Measurements from ENCODE around the gene CTH.
"Not testable (repeated sequence)": the region's sequence is repeated elsewhere in the genome, so short reads cannot be mapped to it uniquely, and the experiment has no call there.

Gene CTH

DNA sequence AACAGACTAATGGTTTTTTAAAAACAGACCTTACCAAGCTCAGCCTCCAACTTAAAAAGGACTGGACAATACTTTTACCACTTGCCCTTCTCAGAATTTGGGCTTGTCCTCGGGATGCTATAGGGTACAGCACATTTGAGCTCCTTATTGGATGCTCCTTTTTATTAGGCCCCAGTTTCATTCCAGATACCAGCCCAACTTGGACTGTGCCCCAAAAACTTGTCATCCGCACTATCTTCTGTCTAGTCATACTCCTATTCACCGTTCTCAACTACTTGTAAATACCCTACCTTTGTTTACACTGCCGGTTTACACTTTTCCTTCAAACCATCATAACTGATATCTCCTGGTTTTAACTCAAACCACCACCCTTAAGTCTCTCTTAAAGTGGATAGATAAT lies 38.6 kb upstream of the CTH start:
- no peak for TF ChIP-seq CTCF (IDR thresholded peaks at IDR 0.05; ENCODE audit: insufficient read depth, low read length, poor library complexity, severe bottlenecking)
- no peak for DNase-seq (ENCODE audit: extremely low read depth, insufficient read length)
- H3K4me3 ChIP-seq (replicated peaks; ENCODE audit: low read depth, low read length) = no peak overlapping the region
- no peaks in the 10 kb centered on the region for H3K27me3 ChIP-seq (replicated peaks; ENCODE audit: control insufficient read depth, insufficient read depth, low read length)
- no peaks in the 10 kb centered on the region for H3K36me3 ChIP-seq (ENCODE audit: control insufficient read depth, insufficient read depth, low read length)

DNA sequence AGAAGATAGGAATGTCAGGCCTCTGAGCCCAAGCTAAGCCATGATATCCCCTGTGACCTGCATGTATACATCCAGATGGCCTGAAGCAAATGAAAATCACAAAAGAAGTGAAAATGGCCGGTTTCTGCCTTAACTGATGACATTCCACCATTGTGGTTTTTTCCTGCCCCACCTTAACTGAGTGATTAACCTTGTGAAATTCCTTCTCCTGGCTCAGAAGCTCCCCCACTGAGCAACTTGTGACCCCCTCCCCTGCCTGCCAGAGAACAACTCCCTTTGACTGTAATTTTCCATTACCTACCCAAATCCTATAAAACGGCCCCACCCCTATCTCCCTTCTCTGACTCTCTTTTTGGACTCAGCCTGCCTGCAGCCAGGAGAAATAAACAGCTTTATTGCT lies 37.5 kb upstream of the CTH start:
- H3K36me3 ChIP-seq (ENCODE audit: control insufficient read depth, insufficient read depth, low read length); DNase-seq (ENCODE audit: extremely low read depth, insufficient read length); H3K4me3 ChIP-seq (replicated peaks; ENCODE audit: low read depth, low read length); H3K27me3 ChIP-seq (replicated peaks; ENCODE audit: control insufficient read depth, insufficient read depth, low read length): not testable (repeated sequence)

- DNase-seq (ENCODE audit: extremely low read depth, insufficient read length) = no peak
- Histone ChIP-seq H3K4me3 (replicated peaks; ENCODE audit: low read depth, low read length) (no peak overlapping the region), H3K36me3 (ENCODE audit: control insufficient read depth, insufficient read depth, low read length) (no peaks in the 10 kb centered on the region), H3K27me3 (replicated peaks; ENCODE audit: control insufficient read depth, insufficient read depth, low read length) (no peaks in the 10 kb centered on the region)
- TF ChIP-seq CTCF (IDR thresholded peaks at IDR 0.05; ENCODE audit: insufficient read depth, low read length, poor library complexity, severe bottlenecking) = no peak
Measured at GRCh38 chr1:70376196-70376595, 34.9 kb upstream of the CTH start.

- Histone ChIP-seq H3K36me3 (ENCODE audit: control insufficient read depth, insufficient read depth, low read length) (no peaks in the 10 kb centered on the region), H3K27me3 (replicated peaks; ENCODE audit: control insufficient read depth, insufficient read depth, low read length) (no peaks in the 10 kb centered on the region), H3K4me3 (replicated peaks; ENCODE audit: low read depth, low read length) (no peak overlapping the region)
- DNase-seq (ENCODE audit: extremely low read depth, insufficient read length) = no peak
- no peak for TF ChIP-seq CTCF (IDR thresholded peaks at IDR 0.05; ENCODE audit: insufficient read depth, low read length, poor library complexity, severe bottlenecking)
Measured at GRCh38 chr1:70382682-70383081, 28.4 kb upstream of the CTH start.

GRCh38 chr1:70383483-70383882 lies 27.6 kb upstream of the CTH start:
- no peaks in the 10 kb centered on the region for H3K27me3 ChIP-seq (replicated peaks; ENCODE audit: control insufficient read depth, insufficient read depth, low read length)
- no peak overlapping the region for H3K4me3 ChIP-seq (replicated peaks; ENCODE audit: low read depth, low read length)
- no peak for DNase-seq (ENCODE audit: extremely low read depth, insufficient read length)
- no peak for TF ChIP-seq CTCF (IDR thresholded peaks at IDR 0.05; ENCODE audit: insufficient read depth, low read length, poor library complexity, severe bottlenecking)
- H3K36me3 ChIP-seq (ENCODE audit: control insufficient read depth, insufficient read depth, low read length) = no peaks in the 10 kb centered on the region

- H3K27me3 ChIP-seq (replicated peaks; ENCODE audit: control insufficient read depth, insufficient read depth, low read length) = no peaks in the 10 kb centered on the region
- H3K36me3 ChIP-seq (ENCODE audit: control insufficient read depth, insufficient read depth, low read length) = no peaks in the 10 kb centered on the region
- no peak for TF ChIP-seq CTCF (IDR thresholded peaks at IDR 0.05; ENCODE audit: insufficient read depth, low read length, poor library complexity, severe bottlenecking)
- H3K4me3 ChIP-seq (replicated peaks; ENCODE audit: low read depth, low read length) = no peak overlapping the region
- DNase-seq (ENCODE audit: extremely low read depth, insufficient read length) = no peak
Measured at GRCh38 chr1:70384542-70384941, 26.5 kb upstream of the CTH start.
